Adipocyte (in vitro differentiated cells): ENCODE results near the gene NFKBIZ.
"Not testable (repeated sequence)": the region's sequence is repeated elsewhere in the genome, so short reads cannot be mapped to it uniquely, and the experiment has no call there.

Experiments
- DNase-seq: peaks from one replicate; pipeline ENCODE4 v3.0.0-alpha.2; 2015; ENCODE audit warnings: low read depth
- H3K27me3 ChIP-seq: replicated peaks from 2 replicates; pipeline ENCODE4 v1.7.0; 2013; ENCODE audit warnings: mild to moderate bottlenecking, low read length, moderate library complexity; ENCODE audit not compliant: control insufficient read depth, insufficient read depth
- H3K36me3 ChIP-seq: 2 replicates; pipeline ENCODE4 v1.7.0; 2013; ENCODE audit warnings: low read length, mild to moderate bottlenecking, moderate library complexity; ENCODE audit not compliant: control insufficient read depth, insufficient read depth, severe bottlenecking
- H3K4me1 ChIP-seq: 2 replicates; pipeline ENCODE4 v1.7.0; 2013; ENCODE audit warnings: mild to moderate bottlenecking, low read length, moderate library complexity; ENCODE audit not compliant: control insufficient read depth, insufficient read depth
- H3K4me3 ChIP-seq: 2 replicates; pipeline ENCODE4 v1.7.0; 2013; ENCODE audit warnings: mild to moderate bottlenecking, low read length, moderate library complexity
- H3K9ac ChIP-seq: 2 replicates; pipeline ENCODE4 v1.7.0; 2013; ENCODE audit warnings: mild to moderate bottlenecking, low read length, moderate library complexity
- H3K9me3 ChIP-seq: 2 replicates; pipeline ENCODE4 v1.7.0; 2013; ENCODE audit warnings: mild to moderate bottlenecking, low read length, moderate library complexity; ENCODE audit not compliant: control insufficient read depth

The NFKBIZ gene

DNA sequence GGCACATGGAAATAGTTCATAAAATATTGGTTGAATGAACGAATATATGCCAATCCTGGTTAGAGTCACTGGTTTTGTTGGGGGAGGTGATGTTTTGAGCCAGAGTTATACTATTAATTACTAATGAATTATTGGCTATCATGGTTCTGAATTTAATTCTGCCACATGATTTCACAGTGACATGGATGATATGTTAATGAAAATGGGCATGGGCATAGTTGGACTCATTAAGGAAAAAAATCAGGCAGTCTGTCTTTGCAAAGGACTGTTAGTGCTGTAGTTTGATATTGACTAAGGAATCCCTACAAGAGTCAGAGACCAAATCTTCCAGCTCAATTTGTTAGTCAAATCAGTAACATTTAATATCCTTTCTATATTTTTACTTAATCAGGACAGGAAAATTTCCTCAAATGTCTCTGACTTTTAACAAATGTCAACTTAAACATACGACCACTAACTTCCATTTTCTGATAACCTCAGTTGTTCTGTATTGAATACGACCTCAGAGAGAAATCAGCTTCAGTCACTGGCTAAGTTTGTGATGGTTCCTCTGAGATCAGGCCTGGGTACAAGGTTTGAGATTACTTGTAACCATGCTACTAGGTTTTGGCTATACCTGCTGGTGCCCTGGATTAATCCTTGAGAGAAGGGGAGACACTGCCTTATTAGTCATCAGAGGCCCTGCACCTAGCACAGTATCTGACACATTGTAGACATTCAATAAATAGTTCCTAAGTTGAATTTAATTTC is 13.3 kb downstream of the NFKBIZ start:
- DNase-seq: no peak
- H3K4me1 ChIP-seq: no peaks in the 10 kb centered on the region
- no peak overlapping the region for H3K9ac ChIP-seq
- H3K9me3 ChIP-seq: no peaks in the 10 kb centered on the region
- H3K36me3 ChIP-seq: peaks cover 46% of the 10 kb centered on the region
- no peaks in the 10 kb centered on the region for H3K27me3 ChIP-seq
- no peak overlapping the region for H3K4me3 ChIP-seq

DNA sequence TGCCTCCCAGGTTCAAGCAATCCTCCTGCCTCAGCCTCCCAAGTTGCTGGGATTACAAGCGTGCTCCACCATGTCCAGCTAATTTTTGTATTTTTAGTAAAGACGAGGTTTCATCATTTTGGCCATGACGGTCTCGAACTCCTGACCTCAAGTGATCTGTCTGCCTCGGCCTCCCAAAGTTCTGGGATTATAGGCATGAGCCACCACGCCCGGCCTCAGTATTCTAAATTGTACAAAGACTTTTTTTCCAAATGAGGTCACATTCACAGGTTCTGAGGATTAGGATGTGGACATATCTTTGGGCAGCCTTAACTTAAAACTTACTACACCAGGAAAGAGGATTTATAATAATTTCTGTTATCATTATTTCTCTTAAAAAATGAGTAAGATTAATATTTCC is 15.6 kb downstream of the NFKBIZ start:
- H3K4me1 ChIP-seq, H3K27me3 ChIP-seq, DNase-seq, H3K9ac ChIP-seq, H3K4me3 ChIP-seq, H3K9me3 ChIP-seq: not testable (repeated sequence)
- peaks cover 23% of the 10 kb centered on the region for H3K36me3 ChIP-seq

DNA sequence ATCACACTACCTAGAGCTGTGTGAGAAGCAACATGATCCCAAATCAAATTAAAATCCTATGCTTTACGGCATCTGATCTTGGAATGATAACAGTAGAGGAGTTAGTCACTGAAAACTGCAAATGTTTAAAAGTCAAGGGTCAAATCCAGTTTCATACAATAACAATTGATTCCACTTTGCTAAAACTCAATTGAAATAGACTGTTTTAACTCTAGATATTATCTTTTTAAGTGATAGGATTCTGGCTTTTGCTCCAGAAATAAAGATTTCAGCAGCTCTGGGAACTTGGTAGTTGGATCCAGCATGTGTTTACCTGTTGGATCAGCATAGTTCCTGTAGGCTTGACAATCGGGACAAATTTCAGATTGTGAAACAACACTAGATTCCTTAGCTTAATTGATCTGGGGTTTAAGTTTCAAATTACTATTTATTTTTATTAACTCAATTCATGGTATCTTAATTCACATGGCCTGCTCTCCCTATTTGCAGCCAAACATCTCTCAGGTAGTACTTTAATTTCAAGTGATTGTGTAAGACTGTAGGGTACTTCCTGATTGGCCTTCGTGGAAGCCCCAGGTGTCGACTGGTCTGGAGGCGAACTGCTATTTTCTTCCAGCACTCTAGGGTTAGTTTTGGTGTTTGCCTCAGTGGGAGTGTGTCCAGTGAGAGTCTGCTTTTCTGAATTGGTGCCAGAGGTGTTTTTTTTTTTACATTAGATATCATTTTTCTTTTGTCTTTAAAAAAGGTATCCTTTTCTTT is 16.6 kb downstream of the NFKBIZ start:
- Histone ChIP-seq H3K4me3 (no peak overlapping the region), H3K9me3 (no peaks in the 10 kb centered on the region), H3K27me3 (no peaks in the 10 kb centered on the region), H3K9ac (no peak overlapping the region), H3K36me3 (peaks cover 12% of the 10 kb centered on the region), H3K4me1 (peaks cover 3% of the 10 kb centered on the region)
- DNase-seq: peak; percentile 27

DNA sequence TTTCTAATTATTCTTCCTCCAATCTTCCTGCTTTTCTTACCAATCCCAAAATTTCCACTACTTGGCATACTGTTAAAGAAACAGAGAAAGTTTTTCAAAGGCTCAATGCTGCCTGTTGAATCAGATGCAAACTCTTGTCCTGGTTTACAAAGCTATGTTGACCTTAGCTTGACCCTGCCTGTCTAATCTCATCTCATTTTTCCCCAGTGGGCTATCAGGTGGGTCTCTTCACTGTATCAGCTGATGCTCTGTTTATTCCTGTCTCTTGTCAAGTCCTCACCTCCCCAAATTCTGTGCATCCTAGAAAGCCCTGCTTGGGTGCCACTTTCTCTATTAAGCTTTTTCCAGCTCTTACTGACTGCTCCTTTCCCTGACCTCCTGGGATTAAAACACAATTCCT is 18.2 kb downstream of the NFKBIZ start:
- Histone ChIP-seq H3K27me3 (no peaks in the 10 kb centered on the region), H3K4me1 (peaks cover 3% of the 10 kb centered on the region), H3K9ac (no peak overlapping the region), H3K4me3 (no peak overlapping the region), H3K9me3 (no peaks in the 10 kb centered on the region), H3K36me3 (no peaks in the 10 kb centered on the region)
- DNase-seq: no peak

DNA sequence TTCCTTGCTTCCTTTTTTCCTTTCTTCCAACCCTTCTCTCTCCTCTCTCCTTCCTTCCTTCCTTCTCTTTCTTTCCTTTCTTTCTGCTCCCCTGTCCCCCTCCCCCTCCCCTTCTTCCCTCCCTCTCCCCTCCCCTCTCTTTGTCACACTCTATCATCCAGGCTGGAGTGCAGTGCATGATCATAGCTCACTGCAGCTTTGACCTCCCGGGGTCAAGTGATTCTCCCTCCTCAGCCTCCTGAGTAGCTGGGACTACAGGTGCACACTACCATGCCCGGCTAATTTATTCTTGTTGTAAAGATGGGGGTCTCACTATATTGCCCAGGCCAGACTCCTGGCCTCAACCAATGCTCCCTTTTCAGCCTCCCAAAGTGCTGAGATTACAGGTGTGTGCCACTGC is 18.7 kb downstream of the NFKBIZ start:
- Histone ChIP-seq H3K4me3 (no peak overlapping the region), H3K36me3 (no peaks in the 10 kb centered on the region), H3K9ac (no peak overlapping the region), H3K9me3 (no peaks in the 10 kb centered on the region), H3K27me3 (no peaks in the 10 kb centered on the region), H3K4me1 (peaks cover 3% of the 10 kb centered on the region)
- no peak for DNase-seq

DNA sequence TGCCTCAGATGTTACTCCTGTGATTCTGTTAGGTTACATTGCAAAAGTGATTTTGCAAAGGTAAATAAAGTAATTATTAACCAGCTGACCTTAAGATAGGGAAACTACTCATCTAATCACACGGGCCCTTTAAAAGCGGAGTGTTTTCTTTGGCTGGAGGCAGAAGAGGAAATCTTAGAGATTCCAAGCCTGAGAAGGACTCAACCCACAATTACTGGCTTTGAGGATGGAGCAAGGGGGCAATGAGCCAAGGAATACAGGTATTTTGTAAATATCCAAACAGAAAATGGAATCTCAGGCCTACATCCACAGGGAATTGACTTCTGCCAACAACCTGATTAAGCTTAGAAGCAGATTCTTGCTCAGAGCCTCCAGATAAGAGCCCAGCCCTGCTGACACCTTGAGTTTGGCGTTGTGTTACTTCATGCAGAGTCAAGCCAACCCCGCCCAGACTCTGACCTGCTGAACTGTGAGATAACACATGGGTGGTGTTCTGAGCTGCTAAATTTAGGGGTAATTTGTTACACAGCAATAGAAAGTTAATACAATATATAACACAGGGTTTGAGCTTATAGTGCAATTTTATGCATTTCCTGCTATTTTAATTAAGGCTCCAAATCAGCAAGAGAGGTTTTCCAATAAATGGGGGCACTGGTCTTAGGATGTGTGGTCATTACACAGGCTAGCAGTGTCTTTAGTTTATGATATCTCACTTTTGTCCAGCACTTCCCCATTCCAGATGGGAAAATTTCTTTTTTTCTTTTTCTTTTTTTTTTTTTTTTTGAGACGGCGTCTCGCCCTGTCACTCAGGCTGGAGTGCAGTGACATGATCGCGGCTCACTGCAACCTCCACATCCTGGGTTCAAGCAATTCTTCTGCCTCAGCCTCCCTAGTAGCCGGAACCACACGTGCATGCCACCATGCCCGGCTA is 19.5 kb downstream of the NFKBIZ start:
- no peaks in the 10 kb centered on the region for H3K9me3 ChIP-seq
- peaks cover 3% of the 10 kb centered on the region for H3K4me1 ChIP-seq
- H3K27me3 ChIP-seq: no peaks in the 10 kb centered on the region
- no peak overlapping the region for H3K4me3 ChIP-seq
- no peak for DNase-seq
- H3K9ac ChIP-seq: no peak overlapping the region
- no peaks in the 10 kb centered on the region for H3K36me3 ChIP-seq

DNA sequence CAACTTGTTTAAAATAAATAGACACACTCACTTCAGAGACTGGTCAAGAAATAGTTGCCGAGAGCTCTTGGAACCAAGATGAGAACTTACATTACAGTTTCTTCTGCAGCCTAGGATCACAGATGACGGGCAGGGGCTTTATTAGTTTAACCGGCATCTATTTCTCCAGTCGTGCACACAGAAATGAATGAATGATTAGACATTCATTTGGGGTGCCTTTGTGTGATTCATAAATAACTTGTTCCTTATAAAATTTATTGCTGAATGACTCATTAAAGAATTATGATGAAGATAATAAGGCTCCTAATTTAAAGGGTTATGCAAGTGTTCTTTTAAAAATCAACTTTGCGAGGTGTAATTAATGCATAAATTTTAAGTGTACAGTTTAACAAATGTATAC is 20.8 kb downstream of the NFKBIZ start:
- no peaks in the 10 kb centered on the region for H3K36me3 ChIP-seq
- no peaks in the 10 kb centered on the region for H3K27me3 ChIP-seq
- no peak for DNase-seq
- no peak overlapping the region for H3K4me3 ChIP-seq
- H3K9me3 ChIP-seq: no peaks in the 10 kb centered on the region
- no peak overlapping the region for H3K9ac ChIP-seq
- peaks cover 3% of the 10 kb centered on the region for H3K4me1 ChIP-seq

DNA sequence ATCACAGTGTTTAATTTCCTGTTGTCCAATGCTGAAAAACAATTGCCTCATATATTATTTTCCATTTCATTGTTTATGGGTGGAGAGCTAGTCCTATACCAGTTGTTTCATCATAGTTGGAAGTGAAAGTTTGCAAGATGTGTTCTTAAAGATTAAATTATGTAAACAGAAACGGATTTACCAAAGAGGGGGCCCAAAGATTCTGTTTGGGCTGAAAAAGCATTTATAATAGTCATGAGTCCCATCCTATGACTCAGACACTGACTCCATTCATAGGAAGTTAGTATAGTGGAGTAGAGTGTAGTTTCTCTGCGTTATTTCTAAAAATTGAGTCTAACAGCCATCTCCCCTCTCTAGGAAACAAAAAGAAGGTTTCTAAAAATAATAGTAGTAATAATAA is 24.3 kb downstream of the NFKBIZ start:
- Histone ChIP-seq H3K9me3 (no peaks in the 10 kb centered on the region), H3K36me3 (no peaks in the 10 kb centered on the region), H3K4me3 (no peak overlapping the region), H3K9ac (no peak overlapping the region), H3K27me3 (no peaks in the 10 kb centered on the region), H3K4me1 (peaks cover 3% of the 10 kb centered on the region)
- peak; percentile 80 for DNase-seq

DNA sequence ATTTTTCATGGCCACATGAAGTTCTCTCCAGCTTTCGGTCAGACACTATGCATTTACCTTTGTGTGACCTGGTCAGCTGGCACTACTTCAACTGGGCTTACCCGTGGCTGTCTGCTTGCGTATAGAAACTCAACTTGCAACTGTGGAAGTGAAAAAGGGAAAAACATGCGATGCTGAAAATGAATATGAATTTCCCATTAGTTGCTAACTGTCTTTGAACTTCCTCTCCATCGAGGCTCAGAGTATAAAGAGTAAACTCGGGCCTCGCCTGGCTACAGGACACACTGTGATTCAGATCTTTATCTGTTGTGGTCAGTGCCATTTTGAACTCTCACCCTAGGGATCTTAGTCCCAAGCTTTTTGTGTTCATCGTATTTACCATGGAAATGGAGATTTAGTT is 26.8 kb downstream of the NFKBIZ start:
- no peaks in the 10 kb centered on the region for H3K4me1 ChIP-seq
- H3K36me3 ChIP-seq: no peaks in the 10 kb centered on the region
- no peak overlapping the region for H3K9ac ChIP-seq
- no peak for DNase-seq
- no peak overlapping the region for H3K4me3 ChIP-seq
- no peaks in the 10 kb centered on the region for H3K27me3 ChIP-seq
- H3K9me3 ChIP-seq: no peaks in the 10 kb centered on the region

DNA sequence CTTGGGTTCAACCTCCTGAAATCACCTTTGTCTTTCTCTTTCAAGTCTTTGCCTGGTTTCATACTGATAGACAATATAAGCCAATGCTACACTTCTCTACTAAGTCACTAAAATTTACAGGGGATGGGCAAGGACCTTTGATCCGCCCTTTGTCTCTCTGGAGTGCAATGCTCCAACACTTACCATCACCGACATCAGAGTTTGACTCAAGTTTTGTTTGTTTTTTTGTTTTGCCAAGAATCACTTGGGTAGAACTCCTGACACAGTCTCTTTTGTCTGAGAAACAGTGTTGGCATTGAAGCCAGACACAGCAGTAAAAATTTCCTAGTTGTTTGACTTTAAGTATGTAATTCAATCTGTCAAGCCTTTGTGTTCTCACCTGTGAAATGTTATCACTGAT is 29.3 kb downstream of the NFKBIZ start:
- no peak overlapping the region for H3K9ac ChIP-seq
- H3K4me1 ChIP-seq: no peaks in the 10 kb centered on the region
- no peaks in the 10 kb centered on the region for H3K36me3 ChIP-seq
- H3K9me3 ChIP-seq: no peaks in the 10 kb centered on the region
- H3K4me3 ChIP-seq: no peak overlapping the region
- no peaks in the 10 kb centered on the region for H3K27me3 ChIP-seq
- DNase-seq: no peak

DNA sequence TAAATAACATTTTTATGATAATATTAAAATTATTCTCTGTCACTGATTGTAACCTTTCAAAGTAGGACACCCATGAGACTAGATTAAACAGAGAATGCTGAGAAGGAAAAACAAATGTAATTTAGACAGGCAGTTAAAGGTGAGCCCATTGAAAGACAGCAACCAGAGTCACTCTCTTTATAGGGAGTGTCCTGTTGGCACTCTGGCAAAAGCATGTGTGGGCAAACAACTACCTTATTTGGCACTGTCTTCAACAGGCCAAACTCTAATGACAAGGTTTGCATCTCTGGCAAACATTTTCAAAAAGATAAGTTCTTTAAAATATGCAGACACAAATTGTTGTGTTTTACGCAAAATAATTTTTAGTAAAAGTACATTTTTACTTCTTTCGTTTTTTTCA is 29.8 kb downstream of the NFKBIZ start:
- H3K9me3 ChIP-seq: no peaks in the 10 kb centered on the region
- H3K9ac ChIP-seq: no peak overlapping the region
- no peak for DNase-seq
- H3K4me1 ChIP-seq: no peaks in the 10 kb centered on the region
- no peaks in the 10 kb centered on the region for H3K27me3 ChIP-seq
- H3K36me3 ChIP-seq: no peaks in the 10 kb centered on the region
- H3K4me3 ChIP-seq: no peak overlapping the region
